ENCODE data around the gene MAP7D3.
A peak's percentile ranks its signal among the peaks of the same experiment; 100 is the strongest.
"Not testable (repeated sequence)": the region's sequence is repeated elsewhere in the genome, so short reads cannot be mapped to it uniquely, and the experiment has no call there.

MAP7D3 gene, protein sequence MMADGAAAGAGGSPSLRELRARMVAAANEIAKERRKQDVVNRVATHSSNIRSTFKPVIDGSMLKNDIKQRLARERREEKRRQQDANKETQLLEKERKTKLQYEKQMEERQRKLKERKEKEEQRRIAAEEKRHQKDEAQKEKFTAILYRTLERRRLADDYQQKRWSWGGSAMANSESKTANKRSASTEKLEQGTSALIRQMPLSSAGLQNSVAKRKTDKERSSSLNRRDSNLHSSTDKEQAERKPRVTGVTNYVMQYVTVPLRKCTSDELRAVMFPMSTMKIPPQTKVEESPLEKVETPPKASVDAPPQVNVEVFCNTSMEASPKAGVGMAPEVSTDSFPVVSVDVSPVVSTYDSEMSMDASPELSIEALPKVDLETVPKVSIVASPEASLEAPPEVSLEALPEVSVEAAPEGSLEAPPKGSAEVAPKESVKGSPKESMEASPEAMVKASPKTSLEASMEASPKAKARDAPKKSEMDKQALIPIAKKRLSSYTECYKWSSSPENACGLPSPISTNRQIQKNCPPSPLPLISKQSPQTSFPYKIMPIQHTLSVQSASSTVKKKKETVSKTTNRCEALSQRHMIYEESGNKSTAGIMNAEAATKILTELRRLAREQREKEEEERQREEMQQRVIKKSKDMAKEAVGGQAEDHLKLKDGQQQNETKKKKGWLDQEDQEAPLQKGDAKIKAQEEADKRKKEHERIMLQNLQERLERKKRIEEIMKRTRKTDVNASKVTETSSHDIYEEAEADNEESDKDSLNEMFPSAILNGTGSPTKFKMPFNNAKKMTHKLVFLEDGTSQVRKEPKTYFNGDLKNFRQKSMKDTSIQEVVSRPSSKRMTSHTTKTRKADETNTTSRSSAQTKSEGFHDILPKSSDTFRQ

DNA sequence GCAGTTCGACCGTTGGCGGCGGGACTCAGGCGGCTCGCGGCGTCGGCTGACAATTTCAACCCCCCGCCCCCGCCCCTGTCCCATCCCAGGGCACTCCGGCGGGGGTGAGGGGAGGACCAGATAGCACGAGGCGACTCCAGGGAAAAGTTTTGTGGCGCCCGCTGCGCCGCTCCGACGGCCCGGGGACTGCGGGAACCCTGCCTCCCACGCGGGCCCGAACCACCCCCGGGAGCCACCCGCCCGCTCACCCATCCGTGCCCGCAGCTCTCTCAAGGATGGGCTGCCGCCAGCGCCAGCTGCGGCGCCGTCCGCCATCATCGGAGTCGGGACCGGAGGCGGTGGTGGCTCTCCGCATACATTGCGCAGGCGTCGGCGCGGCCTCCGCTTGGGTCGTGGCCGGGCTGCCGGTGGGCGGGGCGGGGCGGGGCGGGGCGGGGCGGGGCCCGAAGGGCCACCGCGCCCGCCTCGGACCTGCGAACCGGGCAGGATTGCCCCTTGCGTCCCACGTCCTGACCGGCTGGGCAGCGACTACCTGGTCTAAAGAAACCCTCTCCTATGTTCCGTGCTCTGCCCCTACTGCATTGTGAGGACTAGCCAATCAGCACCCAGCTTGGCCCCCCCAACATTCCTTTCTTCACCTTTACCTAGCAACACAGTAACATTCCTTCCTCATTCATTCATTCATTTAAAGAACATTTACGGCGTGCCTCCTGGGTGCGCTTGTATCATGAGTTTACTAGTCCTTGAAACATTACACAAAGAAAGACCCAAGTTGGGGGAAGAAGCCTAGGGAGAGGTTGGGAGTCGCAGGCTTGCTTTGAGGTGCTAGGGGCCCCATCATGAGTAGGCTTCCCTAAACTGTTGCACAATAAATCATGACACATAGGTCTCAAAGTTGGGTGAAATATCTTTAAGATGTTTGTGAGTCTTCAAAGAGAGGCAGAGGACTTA, at the start of gene MAP7D3:
MAP7D3 (minus strand) TSS at position 360 of the 951 bp plus-strand sequence; CDS start at position 318, 42 bp downstream.
- peak; percentile 73 for DNase-seq

DNA sequence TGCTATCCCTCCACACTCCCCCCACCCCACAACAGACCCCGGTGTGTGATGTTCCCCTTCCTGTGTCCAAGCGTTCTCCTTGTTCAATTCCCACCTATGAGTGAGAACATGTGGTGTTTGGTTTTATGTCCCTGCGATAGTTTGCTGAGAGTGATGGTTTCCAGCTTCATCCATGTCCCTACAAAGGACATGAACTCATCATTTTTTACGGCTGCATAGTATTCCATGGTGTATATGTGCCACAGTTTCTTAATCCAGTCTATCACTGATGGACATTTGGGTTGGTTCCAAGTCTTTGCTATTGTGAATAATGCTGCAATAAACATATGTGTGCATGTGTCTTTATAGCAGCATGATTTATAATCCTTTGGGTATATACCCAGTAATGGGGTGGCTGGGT, 49.5 kb upstream of the MAP7D3 start, which contains the start of gene ADGRG4:
ADGRG4 (plus strand) TSS at position 243 of the 400 bp plus-strand sequence. CDS start 7,815 bp downstream, outside the sequence.
- not testable (repeated sequence) for DNase-seq

DNA sequence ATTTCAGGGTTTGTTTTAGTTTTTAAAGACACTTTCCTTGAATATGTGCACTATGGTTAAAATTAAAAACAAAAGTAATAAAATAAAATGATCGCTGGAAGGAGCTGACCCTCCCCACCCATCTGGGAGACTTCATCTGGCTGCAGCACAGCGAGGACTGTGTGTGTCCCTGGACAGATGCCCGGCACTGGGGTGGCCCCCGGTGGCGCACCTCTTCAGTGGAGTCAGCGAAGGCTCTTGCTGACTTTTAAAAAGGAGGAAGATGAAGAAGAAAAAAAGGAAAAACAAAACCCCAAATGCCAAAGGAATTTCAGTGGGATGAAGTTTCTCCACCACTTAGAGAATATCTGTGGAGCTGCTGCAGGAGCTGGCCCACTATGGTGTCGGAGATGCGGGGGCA, 44.2 kb upstream of the MAP7D3 start:
- no peak for DNase-seq

DNA sequence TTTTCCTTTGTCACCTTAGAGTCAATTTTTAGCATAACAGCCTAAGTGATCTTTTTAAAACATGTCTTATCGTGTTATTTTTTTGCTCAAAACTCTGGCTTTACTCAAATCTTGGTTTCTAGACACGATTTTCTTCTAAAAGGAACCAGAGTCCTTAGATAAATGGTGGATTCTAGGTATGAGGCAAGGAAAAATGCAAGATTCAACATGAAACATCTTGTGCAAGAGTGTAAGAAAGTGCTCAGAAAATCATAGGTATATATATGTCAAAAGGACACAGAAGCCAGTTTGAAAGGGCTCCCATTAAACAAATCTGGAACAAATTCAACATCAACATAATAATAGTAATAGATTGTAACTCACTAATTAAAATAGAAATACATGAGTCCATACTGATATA, 41.5 kb upstream of the MAP7D3 start:
- DNase-seq = no peak

DNA sequence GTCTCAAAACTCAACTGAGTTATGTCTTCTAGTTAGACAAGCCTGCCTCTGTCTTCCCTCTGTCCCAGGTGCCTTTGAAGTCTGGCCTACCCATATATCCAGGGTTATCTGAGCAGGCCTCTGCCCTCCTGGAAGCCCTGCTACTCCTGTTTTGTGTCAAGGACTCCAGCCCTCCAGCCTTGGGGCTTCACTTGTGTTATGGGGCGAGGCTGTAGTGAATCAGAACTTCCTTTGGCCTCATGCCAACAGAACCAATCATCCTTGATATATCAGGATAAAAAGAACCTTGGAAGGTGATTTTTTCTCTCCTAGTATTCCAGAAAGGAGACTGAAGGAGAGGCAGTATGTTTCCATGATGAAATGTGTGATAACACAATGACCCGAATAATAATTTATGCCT, 40.6 kb upstream of the MAP7D3 start:
- DNase-seq = no peak

DNA sequence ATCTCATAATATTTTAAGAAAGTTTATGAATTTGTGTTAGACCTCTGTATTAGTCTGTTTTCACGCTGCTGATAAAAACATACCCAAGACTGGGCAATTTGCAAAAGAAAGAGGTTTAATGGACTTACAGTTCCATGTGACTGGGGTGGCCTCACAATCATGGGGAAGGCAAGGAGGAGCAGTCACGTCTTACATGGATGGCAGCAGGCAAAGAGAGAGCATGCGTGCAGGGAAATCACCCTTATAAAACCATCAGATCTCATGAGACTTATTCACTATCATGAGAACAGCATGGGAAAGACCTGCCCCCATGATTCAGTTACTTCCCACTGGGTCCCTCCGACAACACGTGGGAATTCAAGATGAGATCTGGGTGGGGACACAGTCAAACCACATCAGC, 35.2 kb upstream of the MAP7D3 start:
- DNase-seq = not testable (repeated sequence)

DNA sequence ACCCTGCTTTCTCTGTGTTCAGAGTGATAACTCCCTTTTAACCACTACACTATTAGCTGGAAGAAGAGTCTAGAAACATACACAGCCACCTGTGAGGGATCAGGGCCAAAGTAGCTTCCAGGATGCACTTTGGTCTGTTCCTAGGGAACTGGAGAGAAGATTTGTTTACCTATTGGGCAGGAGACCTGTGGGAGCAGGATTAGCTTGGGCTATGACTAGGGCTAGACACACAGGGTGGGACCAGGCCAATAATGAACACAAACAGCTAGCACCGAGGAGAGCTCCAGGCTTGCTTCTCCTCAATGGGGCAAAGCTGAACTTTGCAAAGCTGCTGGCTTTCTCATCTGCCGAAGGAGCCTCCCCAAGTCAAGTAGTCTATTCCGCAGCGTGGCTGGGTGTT, 24.4 kb upstream of the MAP7D3 start:
- no peak for DNase-seq

DNA sequence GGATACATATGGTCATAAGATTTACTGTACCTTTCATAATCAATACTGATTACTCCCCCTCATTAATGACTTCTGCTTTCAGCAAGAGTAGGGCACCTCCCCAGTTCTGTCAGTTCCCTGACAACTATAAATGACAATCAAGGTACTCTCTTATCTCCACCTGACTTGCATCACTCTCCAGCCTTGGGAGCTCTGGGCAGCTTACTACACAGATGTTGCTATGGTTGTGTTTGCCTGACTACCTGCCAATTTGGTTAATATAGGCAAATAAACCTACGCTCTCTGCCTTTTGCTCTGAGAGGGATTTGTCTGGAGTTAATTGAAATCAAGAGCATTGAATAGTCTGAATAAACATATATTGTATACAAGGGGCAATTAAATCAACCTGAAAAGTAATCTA, 22.8 kb upstream of the MAP7D3 start:
- DNase-seq = no peak

DNA sequence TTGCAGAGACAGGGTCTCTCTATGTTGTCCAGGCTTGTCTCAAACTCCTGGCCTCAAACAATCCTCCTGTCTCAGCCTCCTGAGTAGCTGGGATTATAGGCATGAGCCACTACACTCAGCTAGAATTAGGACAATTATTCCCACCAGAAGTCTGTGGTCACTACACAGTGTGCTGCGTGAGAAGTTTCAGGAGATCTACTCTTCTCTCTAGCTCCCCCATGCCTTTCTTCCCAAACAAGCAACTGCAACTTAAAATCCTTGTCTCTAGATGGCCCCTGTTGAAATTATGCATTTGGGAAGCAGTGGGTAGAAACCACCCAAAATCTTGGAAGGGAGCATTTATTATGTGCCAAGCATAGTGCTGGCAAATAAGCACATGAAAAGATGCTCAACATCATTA, 21.1 kb upstream of the MAP7D3 start:
- DNase-seq = no peak

DNA sequence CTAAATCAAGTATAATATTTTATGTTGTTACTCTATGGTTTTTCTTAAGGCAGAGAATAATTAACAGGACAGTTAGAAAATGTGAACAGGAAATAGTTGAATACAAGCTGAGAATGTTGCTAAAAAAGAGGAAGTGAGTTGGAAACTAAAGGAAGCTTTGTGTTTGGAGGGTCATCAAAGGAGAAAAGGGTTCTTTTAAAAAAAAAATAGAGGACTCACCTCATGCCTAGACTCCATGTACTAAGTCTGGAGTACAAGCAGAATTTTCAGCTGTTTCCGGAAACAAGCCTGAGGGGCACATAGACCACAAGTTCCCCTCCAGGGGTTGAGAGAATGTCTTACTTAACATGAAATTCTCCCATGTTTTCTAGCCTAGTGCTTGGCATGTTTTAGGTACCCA, 20.1 kb upstream of the MAP7D3 start:
- DNase-seq = no peak

DNA sequence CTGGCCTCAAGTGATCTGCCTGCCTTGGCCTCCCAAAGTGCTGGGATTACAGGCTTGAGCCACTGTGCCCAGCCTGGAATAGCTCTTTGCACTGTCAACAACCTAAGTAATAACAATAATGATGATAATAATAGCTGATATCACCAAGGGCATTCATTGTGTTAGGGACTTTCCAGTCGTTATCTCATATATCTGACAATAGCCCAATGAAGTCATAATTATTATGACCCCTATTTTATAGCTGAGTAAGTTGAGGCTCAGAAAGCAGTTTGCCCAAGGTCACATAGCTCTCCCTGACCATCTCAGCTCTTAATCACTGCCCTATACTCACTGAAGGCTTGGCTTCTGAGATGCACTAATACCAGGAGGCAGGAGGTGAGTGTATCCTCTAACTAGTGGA, 18.7 kb upstream of the MAP7D3 start:
- no peak for DNase-seq

DNA sequence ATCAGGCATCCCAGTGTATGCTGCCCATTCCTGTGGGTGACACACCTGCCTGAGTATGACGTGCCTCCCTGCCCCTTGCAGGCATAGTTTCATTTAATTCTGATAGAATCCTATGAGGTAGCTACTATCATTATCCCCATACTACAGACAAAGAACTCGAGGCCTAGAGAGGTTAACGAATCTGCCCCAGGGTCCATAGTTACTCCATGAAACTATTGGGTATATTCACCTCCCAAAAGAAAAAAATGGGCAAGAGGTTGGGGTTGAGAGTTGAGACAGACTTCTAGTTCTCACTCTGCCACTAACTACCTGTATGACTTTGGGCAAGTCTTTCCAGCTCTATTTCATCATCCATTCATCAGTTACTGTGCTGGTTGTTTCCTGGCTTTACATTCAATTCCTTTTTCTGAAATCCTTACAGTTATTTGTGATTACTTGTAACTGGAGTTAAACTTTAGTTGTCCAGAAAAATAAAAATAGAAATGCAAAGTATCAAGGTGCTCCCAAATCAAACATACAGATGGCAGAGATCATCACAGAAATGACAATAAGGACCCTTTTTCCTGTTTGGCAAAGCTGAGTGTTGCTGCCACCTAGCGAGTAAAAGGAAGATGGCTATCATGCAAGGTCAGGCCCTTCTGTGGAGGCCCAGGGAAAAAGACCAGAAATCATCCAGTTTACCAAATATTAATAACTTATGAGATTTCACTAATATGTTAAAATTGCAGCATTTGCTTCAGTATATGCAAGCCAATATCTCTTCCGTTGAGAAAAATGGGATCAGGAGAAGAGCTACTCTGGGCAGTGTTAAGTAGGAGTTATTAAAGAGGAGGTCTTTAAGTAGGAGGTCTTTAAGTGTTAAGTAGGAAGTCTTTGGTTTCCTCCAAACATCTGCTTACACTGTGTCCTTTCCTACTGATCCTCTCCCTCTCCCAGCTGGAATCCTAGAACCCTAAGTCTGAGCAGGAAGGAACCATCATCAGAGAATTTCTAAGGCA, 17.1 kb upstream of the MAP7D3 start:
- DNase-seq = no peak

DNA sequence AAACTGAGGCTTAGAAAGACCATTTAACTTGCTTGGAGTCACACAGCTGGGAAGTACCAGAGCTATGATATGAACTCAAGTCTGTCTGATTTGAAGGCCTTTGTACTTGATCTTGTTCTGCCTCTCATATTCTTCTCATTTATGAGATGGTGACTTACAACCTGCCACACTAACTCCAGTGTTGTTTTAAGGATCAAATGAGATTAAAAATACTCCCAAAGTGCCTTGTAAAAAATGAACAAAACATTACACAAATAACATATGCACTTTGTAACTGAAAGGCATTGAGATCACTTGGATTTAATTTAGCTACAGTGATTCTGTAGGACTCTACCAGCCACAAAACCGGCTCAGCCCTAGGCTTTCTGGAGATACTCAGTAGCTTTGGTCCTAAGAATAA, 15.6 kb upstream of the MAP7D3 start:
- no peak for DNase-seq

DNA sequence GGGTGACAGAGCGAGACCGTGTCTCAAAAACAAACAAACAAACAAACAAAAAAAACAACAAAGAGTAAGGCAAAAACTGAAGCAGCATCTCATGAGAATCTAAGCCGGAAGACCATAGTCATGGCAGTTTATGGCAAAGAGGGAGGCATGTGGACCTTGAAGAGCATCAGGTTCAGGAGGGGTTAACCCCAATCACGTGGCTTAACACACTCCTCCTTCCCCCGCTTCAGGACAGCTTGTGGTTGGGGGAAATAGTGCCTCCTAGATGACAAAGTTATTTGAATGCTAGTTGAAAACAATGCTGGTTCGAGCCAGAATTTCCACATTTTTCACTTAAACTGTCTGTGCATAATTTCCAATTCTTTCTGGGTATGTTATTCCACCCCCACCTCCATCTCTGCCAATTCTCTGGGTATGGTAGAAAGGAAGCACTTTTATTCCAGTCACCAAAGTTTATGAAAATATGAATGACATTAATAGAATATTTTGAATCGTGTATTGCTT, 11.7 kb upstream of the MAP7D3 start:
- no peak for DNase-seq

DNA sequence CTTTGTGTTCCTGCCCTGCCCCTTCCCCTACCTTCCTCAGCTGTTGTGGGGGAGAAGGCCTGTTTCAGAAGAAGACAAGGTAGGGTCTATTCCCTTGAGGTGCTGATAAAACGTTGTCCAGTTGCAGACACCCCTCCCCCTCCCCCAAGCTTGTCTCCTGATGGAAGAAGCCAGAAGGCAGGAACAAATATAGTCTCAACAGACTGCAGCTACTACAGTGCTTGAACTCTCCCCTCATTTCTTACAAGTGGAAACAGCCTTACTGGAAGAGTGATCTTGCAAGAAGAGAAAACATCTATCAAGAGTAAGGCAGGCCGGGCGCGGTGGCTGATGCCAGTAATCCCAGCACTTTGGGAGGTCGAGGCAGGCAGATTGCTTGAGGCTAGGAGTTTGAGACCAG, 11.0 kb upstream of the MAP7D3 start:
- no peak for DNase-seq

DNA sequence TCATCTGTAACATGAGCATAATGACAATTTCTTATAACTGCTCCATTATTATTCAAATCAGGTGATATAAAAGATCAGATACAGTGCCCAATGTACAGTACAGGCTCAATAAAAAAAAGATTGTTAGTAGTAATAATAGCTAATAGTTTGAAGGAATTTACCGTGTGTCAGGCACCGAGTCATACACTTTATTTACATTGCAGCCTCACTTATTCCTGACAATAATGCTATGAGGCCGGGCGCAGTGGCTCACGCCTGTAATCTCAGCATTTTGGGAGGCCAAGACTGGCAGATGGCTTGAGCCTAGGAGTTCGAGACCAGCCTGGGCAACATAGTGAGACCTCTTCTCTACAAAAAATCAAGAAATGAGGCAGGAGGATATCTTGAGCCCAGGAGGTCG, 10.1 kb upstream of the MAP7D3 start:
- no peak for DNase-seq

DNA sequence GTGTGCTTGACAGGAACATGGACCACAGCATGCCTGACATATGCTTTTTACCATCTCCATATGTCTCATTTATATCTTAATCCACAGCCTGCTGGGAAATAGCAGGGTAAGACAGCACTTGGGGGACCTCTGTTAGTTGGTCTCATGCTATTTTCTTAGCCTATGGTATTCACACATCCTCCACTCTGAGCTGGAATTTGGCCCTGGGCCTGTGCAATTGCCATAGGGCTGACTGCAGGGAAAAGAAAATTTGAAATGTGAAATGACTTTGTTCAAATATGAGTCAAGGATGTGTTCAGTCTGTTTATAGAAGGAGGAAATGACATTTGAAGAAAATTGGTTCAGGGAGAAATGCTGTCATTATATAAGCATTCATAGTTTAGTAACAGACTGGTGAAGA, 9.6 kb upstream of the MAP7D3 start:
- DNase-seq = peak; percentile 48

DNA sequence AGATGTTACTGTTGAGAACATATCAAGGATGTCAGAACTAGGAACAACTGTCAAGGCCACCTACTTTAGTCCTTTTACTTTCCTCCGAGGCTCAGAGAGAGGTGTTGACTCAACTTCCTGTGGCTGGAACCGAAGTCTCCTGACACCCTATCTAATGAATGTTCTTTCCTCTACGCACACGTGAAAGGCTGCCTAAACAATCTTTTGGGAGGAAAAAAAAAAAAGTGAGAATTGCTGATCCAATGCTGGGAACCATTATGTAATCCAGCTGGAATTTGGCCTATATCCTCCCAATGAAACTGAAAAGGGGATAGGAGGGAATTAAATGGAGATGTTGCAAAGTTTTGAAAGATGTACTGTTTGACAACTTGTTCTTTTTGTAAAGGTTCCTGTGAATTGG, 8.3 kb upstream of the MAP7D3 start:
- DNase-seq = no peak

DNA sequence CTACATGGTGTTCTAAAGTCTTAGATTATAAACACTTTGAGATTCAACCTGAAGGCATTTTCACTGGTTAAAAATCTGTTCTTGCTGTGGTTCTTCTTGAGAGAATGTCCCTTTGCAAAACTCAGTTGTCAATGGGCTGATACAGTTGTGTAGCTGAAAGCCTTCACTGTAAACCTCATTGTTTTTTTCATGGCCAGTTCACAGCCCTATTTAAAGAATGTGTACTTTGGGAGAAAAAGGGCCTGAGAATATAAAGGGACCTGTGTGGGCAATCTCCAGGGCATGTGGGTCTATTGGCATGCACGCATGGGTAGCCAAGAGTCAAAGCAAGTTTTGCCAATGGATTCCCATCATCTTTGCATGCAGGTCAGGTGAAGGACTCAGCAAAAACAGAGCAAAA, 7.8 kb upstream of the MAP7D3 start:
- no peak for DNase-seq

DNA sequence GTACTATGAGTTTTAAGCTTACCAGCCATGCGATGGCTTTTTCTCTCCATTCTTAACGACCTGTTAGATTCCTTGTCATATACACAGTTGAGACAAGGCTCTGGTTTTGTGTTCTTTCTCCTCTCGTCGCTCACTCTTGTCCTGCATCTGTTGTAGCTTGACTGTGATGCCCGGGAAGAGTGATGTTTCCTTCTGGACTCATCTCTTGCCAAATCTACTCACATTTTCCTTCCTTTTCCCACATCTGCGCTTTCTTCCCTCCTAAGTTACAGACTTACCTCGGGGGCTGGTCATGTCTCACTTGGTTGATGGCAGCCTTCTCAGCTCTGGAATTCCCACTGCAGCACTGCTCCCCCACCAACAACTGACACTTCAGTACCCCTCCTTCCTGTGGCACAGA, 4.8 kb upstream of the MAP7D3 start:
- no peak for DNase-seq

DNA sequence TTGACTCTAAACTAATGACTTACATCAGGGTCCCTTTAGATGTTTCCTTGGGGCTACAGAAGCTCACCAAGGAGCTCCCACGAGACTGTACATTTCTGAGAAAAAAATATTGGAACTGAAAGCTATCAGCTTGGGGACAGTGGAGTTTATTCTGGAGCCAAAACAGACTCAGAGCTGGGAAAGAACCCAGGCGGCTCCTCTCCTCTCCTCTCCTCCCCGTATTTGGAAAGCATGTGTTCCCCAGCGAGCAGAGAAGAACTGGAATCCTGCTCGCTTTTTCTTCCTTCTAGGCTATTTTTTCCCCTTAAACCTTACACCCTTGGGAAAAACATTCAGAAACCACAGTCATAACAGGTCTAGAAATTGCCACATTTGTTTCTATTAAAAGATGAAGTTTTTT, 4.3 kb upstream of the MAP7D3 start:
- DNase-seq = no peak

Measured in right forelimb (tissue), 1 donor.